VCaP (cell line): ENCODE data around the gene CLCN2.

Experiments used
- H3K27ac ChIP-seq: fragments of 450-650 bp; 2 replicates; pipeline ENCODE4 v1.5.1; 2017
- CTCF ChIP-seq: fragments of 450-650 bp; conservative IDR thresholded peaks from 2 replicates; pipeline ENCODE4 v1.5.1; 2017; ENCODE audit warnings: mild to moderate bottlenecking, moderate library complexity

The CLCN2 gene

GRCh38 chr3:184352149-184352785 lies 9.1 kb downstream of the CLCN2 start:
- no peak for TF ChIP-seq CTCF
- no peak overlapping the region for H3K27ac ChIP-seq

GRCh38 chr3:184351511-184352148 lies 9.8 kb downstream of the CLCN2 start:
- TF ChIP-seq CTCF = no peak
- no peak overlapping the region for H3K27ac ChIP-seq

GRCh38 chr3:184350618-184351017 lies 10.8 kb downstream of the CLCN2 start:
- no peak for TF ChIP-seq CTCF
- H3K27ac ChIP-seq = no peak overlapping the region

- no peak for TF ChIP-seq CTCF
- H3K27ac ChIP-seq = no peak overlapping the region
Measured at GRCh38 chr3:184349563-184350470, 11.6 kb downstream of the CLCN2 start.

- no peak for TF ChIP-seq CTCF
- H3K27ac ChIP-seq = no peak overlapping the region
Measured at GRCh38 chr3:184348057-184348382, 13.4 kb downstream of the CLCN2 start.

GRCh38 chr3:184347321-184348056 lies 13.9 kb downstream of the CLCN2 start:
- TF ChIP-seq CTCF = no peak
- H3K27ac ChIP-seq = no peak overlapping the region
